ENCODE results near the gene MPHOSPH10.
A peak's percentile ranks its signal among the peaks of the same experiment; 100 is the strongest.
"Not testable (repeated sequence)": the region's sequence is repeated elsewhere in the genome, so short reads cannot be mapped to it uniquely, and the experiment has no call there.

MPHOSPH10 gene

GRCh38 chr2:71178836-71179235 lies 48.4 kb downstream of the MPHOSPH10 start:
- DNase-seq (ENCODE audit: low spot score), result peak; percentile 78

GRCh38 chr2:71181316-71181715 lies 50.9 kb downstream of the MPHOSPH10 start:
- DNase-seq (ENCODE audit: low spot score), result no peak

- not testable (repeated sequence) for DNase-seq (ENCODE audit: low spot score)
Measured at GRCh38 chr2:71183306-71184115, 53.1 kb downstream of the MPHOSPH10 start.

- DNase-seq (ENCODE audit: low spot score), result no peak
Measured at GRCh38 chr2:71186973-71187372, 56.5 kb downstream of the MPHOSPH10 start.

GRCh38 chr2:71187589-71187988 lies 57.2 kb downstream of the MPHOSPH10 start:
- no peak for DNase-seq (ENCODE audit: low spot score)

- peak; percentile 78 for DNase-seq (ENCODE audit: low spot score)
Measured at GRCh38 chr2:71190656-71191569, 60.5 kb downstream of the MPHOSPH10 start.

GRCh38 chr2:71191570-71191943 lies 61.1 kb downstream of the MPHOSPH10 start:
- peak; percentile 6 for DNase-seq (ENCODE audit: low spot score)

Data from cerebellar cortex (tissue), 1 donor.